Suprapubic skin (tissue), 4 donors: ENCODE measurements around the gene SERTAD2. TPM values are rescaled to one million over a fixed set of nuclear protein-coding genes. Genes with fewer than 3 reads are reported as not detected.

Experiments
- DNase-seq, 2 donors: peaks; one replicate each; pipeline ENCODE4 v3.0.0-alpha.2; 2019; ENCODE audit warnings: low spot score in 2 of 2
- H3K27ac ChIP-seq: fragments of 200-600 bp; sonication (generic); one replicate; pipeline ENCODE4 v1.5.1; 2019
- H3K27me3 ChIP-seq: fragments of 200-600 bp; sonication (generic); one replicate; pipeline ENCODE4 v1.5.1; 2019
- H3K36me3 ChIP-seq: fragments of 200-600 bp; sonication (generic); one replicate; pipeline ENCODE4 v1.5.1; 2019
- H3K4me1 ChIP-seq: fragments of 200-600 bp; sonication (generic); one replicate; pipeline ENCODE4 v1.5.1; 2019
- H3K4me3 ChIP-seq: fragments of 200-600 bp; sonication (generic); one replicate; pipeline ENCODE4 v1.5.1; 2019; ENCODE audit warnings: mild to moderate bottlenecking
- H3K9me3 ChIP-seq: fragments of 200-600 bp; sonication (generic); one replicate; pipeline ENCODE4 v1.5.1; 2019
- EP300 ChIP-seq: sonication (generic); formaldehyde crosslinking; IDR thresholded peaks from one replicate; pipeline ENCODE4 v1.6.1; 2017; ENCODE audit warnings: antibody characterized with exemption
- POLR2A ChIP-seq, 2 donors: fragments of 450-650 bp; IDR thresholded peaks; one replicate each; pipeline ENCODE4 v1.6.1; 2017; ENCODE audit warnings: antibody characterized with exemption in 2 of 2, mild to moderate bottlenecking in 2 of 2, moderate library complexity in 2 of 2
- POLR2AphosphoS5 ChIP-seq, 3 donors: sonication (generic); formaldehyde crosslinking; IDR thresholded peaks; one replicate each; pipeline ENCODE4 v1.6.1; 2017; ENCODE audit warnings: antibody characterized with exemption in 3 of 3
- WGBS: methylation state at CpG from one replicate; pipeline ENCODE4 v1.1.5; 2018; 5-methylcytosine and 5-hydroxymethylcytosine counted together
- total RNA-seq, 4 donors: library from RNA; depleted of rRNA; stranded (reverse); fragments of >200 nt; gene quantifications; one replicate each; pipeline ENCODE4 v1.1.0, GENCODE V29; 2016
- TF ChIP-seq, protein P1 (sequence below), 2 donors: fragments of 200-600 bp in 1 of 2; fragments of 450-650 bp in 1 of 2; sonication (generic) in 1 of 2; IDR thresholded peaks; one replicate each; pipeline ENCODE4 v1.5.1; 2016 to 2019; ENCODE audit warnings: antibody characterized with exemption in 2 of 2, mild to moderate bottlenecking in 1 of 2, moderate library complexity in 1 of 2

SERTAD2 gene
- total RNA-seq, 4 donors from 2014 or later = 23.7 to 36.4 (median 30.9) TPM

GRCh38 chr2:64678771-64679590, 25.3 kb upstream of the SERTAD2 start:
- TF ChIP-seq POLR2A (IDR thresholded peaks at IDR 0.05) (no peak), EP300 (no peak), POLR2AphosphoS5 (IDR thresholded peaks at IDR 0.05) (no peak)
- TF ChIP-seq, protein P1, sequence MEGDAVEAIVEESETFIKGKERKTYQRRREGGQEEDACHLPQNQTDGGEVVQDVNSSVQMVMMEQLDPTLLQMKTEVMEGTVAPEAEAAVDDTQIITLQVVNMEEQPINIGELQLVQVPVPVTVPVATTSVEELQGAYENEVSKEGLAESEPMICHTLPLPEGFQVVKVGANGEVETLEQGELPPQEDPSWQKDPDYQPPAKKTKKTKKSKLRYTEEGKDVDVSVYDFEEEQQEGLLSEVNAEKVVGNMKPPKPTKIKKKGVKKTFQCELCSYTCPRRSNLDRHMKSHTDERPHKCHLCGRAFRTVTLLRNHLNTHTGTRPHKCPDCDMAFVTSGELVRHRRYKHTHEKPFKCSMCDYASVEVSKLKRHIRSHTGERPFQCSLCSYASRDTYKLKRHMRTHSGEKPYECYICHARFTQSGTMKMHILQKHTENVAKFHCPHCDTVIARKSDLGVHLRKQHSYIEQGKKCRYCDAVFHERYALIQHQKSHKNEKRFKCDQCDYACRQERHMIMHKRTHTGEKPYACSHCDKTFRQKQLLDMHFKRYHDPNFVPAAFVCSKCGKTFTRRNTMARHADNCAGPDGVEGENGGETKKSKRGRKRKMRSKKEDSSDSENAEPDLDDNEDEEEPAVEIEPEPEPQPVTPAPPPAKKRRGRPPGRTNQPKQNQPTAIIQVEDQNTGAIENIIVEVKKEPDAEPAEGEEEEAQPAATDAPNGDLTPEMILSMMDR (IDR thresholded peaks at IDR 0.05) = no peak
- Histone ChIP-seq H3K4me3 (no peak overlapping the region), H3K27me3 (no peaks in the 10 kb centered on the region), H3K9me3 (no peaks in the 10 kb centered on the region), H3K27ac (no peak overlapping the region), H3K36me3 (no peaks in the 10 kb centered on the region), H3K4me1 (peaks cover 7% of the 10 kb centered on the region)
- no peak for DNase-seq
- 33% methylated on average over 3 of the region's 3 CpGs for WGBS

DNA sequence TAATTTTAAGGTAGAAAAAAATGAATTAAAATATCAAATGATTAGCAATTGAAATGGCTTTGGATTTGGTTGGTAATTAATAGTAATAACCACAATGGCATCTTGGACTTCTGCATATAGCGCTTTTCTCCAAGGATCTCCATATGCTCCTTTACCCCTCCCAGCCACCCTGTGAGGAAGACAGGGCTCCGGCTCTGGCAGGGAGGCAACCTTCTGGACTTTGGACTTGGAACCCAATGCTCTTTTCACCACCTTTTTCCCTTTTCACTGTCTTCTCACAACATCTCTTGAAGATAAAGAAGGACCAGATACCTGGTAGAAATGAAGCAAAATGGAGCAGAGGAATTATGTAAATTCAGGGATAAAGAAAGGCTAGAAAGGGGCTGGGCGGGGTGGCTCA, 23.8 kb upstream of the SERTAD2 start:
- WGBS = 98% methylated on average over 3 of the region's 3 CpGs
- TF ChIP-seq, protein P1 (IDR thresholded peaks at IDR 0.05) = no peak
- TF ChIP-seq POLR2A (IDR thresholded peaks at IDR 0.05) = no peak
- no peak for TF ChIP-seq EP300
- TF ChIP-seq POLR2AphosphoS5 (IDR thresholded peaks at IDR 0.05) = no peak

DNA sequence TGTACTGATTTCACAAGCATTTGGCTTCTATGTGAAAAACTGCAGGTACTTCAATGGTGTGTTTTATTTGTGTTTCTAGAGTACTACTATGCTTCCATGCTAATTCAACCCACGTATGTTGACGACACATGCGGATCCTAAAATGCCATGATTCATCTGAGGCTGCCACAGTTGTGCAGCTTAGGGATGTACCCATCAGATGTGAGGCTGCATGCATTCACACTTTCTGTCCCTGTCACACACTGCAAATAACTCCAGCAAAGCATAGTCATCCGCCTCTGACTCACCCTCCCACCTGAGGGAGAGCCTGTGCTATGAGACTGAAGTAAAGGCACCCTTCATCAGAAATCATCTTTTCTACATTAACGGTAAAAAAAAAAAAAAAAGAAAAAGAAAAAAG, 22.1 kb upstream of the SERTAD2 start:
- no peak overlapping the region for H3K27ac ChIP-seq
- peaks cover 11% of the 10 kb centered on the region for H3K4me1 ChIP-seq
- H3K9me3 ChIP-seq = no peaks in the 10 kb centered on the region
- H3K4me3 ChIP-seq = no peak overlapping the region
- no peak for TF ChIP-seq POLR2AphosphoS5 (IDR thresholded peaks at IDR 0.05)
- 91% methylated on average over 5 of the region's 5 CpGs for WGBS
- H3K27me3 ChIP-seq = no peaks in the 10 kb centered on the region
- no peaks in the 10 kb centered on the region for H3K36me3 ChIP-seq
- no peak for DNase-seq

More for the DNA sequence above, 23.8 kb upstream of the SERTAD2 start:
- Histone ChIP-seq H3K4me1 (peaks cover 11% of the 10 kb centered on the region), H3K36me3 (no peaks in the 10 kb centered on the region), H3K9me3 (no peaks in the 10 kb centered on the region), H3K4me3 (no peak overlapping the region), H3K27me3 (no peaks in the 10 kb centered on the region), H3K27ac (no peak overlapping the region)
- DNase-seq = no peak

- TF ChIP-seq EP300 (no peak), POLR2A (IDR thresholded peaks at IDR 0.05) (no peak), POLR2AphosphoS5 (IDR thresholded peaks at IDR 0.05) (no peak)
- TF ChIP-seq, protein P1 (IDR thresholded peaks at IDR 0.05) = no peak
- Histone ChIP-seq H3K4me3 (no peak overlapping the region), H3K27me3 (no peaks in the 10 kb centered on the region), H3K9me3 (no peaks in the 10 kb centered on the region), H3K27ac (no peak overlapping the region), H3K36me3 (no peaks in the 10 kb centered on the region), H3K4me1 (peaks cover 4% of the 10 kb centered on the region)
- WGBS = 60% methylated on average over 2 of the region's 2 CpGs
- DNase-seq = no peak
Observed at GRCh38 chr2:64672708-64673107, 19.0 kb upstream of the SERTAD2 start.

DNA sequence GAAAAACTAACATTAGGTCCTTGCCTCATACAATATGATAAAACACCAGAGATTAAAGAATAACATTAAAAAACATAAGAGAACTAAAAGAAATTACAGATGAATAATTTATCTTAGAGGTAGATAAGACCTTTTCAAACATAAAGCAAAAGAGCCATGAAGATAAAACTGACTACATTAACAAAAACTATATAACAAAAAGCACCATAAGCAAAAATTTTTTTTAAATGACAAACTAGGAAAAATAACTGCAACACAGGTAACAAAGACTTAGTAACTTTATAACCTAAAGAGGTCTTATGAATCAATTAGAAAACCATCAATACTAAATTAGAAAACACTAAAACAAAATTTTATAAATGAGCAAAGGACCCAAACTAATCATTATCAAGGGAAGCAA, 16.3 kb upstream of the SERTAD2 start:
- H3K27ac ChIP-seq = no peak overlapping the region
- TF ChIP-seq EP300 (no peak), POLR2A (IDR thresholded peaks at IDR 0.05) (no peak), POLR2AphosphoS5 (IDR thresholded peaks at IDR 0.05) (no peak)
- TF ChIP-seq, protein P1 (IDR thresholded peaks at IDR 0.05) = no peak
- no peak for DNase-seq
- H3K36me3 ChIP-seq = no peaks in the 10 kb centered on the region
- H3K9me3 ChIP-seq = no peaks in the 10 kb centered on the region
- H3K4me1 ChIP-seq = peaks cover 8% of the 10 kb centered on the region
- H3K4me3 ChIP-seq = no peak overlapping the region
- no peaks in the 10 kb centered on the region for H3K27me3 ChIP-seq
